ENCODE measurements around the gene BHMT2. TPM values are rescaled to one million over a fixed set of nuclear protein-coding genes. Genes with fewer than 3 reads are reported as not detected.
A peak's percentile ranks its signal among the peaks of the same experiment; 100 is the strongest.

Gene BHMT2
- total RNA-seq, 1 donor from 2014 or later, result not detected

DNA sequence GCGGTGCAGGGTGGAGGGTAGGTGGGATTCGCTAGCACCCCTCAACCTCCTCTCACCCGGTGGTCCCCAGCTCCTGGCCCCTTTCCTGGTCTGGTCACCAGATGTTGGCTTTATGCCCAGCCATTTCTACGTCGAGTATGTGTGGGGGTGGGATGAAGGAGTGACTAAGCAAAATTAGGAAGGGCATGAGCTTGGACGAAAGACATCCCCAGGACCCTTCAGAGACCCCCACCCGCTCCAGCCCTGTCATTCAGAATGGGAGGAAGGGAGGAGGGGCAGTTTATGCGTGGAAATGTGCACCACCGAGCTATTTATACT is 742 bp downstream of the BHMT2 start:
- Histone ChIP-seq H2AFZ (ENCODE audit: low read depth, low read length) (peak overlapping the region; percentile 64), H3K9ac (ENCODE audit: low read length) (no peak overlapping the region), H3K36me3 (ENCODE audit: insufficient read depth, low read length) (no peaks in the 10 kb centered on the region), H3K4me3 (ENCODE audit: insufficient read depth, low read depth, low read length) (no peak overlapping the region), H4K20me1 (ENCODE audit: insufficient read depth, low read length) (no peaks in the 10 kb centered on the region), H3K4me1 (ENCODE audit: insufficient read depth, low read length) (peaks cover 9% of the 10 kb centered on the region), H3K27ac (ENCODE audit: low read depth, low read length) (no peak overlapping the region), H3K4me2 (ENCODE audit: low read length) (peak overlapping the region; percentile 80), H3K27me3 (ENCODE audit: insufficient read depth, low read length) (no peaks in the 10 kb centered on the region), H3K79me2 (ENCODE audit: insufficient read depth, low read length) (no peaks in the 10 kb centered on the region), H3K9me3 (ENCODE audit: insufficient read depth, low read depth, low read length) (peaks cover 6% of the 10 kb centered on the region)
- Mint-ChIP-seq H3K9me3 (ENCODE audit: unreplicated experiment) (peaks cover 9% of the 10 kb centered on the region), H3K36me3 (ENCODE audit: low read depth, unreplicated experiment) (peaks cover 4% of the 10 kb centered on the region), H3K4me3 (ENCODE audit: unreplicated experiment) (no peak overlapping the region), H3K27ac (ENCODE audit: unreplicated experiment) (no peak overlapping the region), H3K4me1 (ENCODE audit: low read depth, unreplicated experiment) (peaks cover 8% of the 10 kb centered on the region), H3K27me3 (ENCODE audit: low read depth, unreplicated experiment) (no peaks in the 10 kb centered on the region)
- TF ChIP-seq, protein P1, sequence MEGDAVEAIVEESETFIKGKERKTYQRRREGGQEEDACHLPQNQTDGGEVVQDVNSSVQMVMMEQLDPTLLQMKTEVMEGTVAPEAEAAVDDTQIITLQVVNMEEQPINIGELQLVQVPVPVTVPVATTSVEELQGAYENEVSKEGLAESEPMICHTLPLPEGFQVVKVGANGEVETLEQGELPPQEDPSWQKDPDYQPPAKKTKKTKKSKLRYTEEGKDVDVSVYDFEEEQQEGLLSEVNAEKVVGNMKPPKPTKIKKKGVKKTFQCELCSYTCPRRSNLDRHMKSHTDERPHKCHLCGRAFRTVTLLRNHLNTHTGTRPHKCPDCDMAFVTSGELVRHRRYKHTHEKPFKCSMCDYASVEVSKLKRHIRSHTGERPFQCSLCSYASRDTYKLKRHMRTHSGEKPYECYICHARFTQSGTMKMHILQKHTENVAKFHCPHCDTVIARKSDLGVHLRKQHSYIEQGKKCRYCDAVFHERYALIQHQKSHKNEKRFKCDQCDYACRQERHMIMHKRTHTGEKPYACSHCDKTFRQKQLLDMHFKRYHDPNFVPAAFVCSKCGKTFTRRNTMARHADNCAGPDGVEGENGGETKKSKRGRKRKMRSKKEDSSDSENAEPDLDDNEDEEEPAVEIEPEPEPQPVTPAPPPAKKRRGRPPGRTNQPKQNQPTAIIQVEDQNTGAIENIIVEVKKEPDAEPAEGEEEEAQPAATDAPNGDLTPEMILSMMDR (IDR thresholded peaks at IDR 0.05; ENCODE audit: insufficient read depth, low read depth, low read length), result no peak
- no peak for FAIRE-seq
- DNase-seq (ENCODE audit: low read depth), result peak; percentile 27

DNA sequence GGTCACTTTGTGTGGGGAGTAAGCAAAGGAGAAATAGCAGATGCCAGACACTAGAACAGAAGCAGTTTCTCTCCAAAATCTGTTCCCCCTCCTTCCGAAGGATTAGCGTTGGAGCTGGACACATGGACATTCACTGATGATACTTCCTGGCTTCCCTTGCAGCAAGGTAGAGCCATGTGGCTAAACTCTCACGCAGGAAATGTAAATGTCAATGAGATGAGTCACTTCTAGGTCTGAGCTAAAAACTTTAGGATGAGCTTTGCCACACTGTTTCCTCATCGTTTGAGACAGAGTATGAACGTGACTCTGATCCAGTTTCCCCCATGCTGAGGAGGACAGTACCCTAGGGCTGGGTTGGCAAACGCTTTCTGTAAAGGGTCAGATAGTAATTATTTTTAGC is 5.1 kb downstream of the BHMT2 start:
- Histone ChIP-seq H2AFZ (ENCODE audit: low read depth, low read length) (no peak overlapping the region), H3K79me2 (ENCODE audit: insufficient read depth, low read length) (no peaks in the 10 kb centered on the region), H3K27me3 (ENCODE audit: insufficient read depth, low read length) (no peaks in the 10 kb centered on the region), H3K4me3 (ENCODE audit: insufficient read depth, low read depth, low read length) (no peak overlapping the region), H3K4me1 (ENCODE audit: insufficient read depth, low read length) (peaks cover 9% of the 10 kb centered on the region), H3K36me3 (ENCODE audit: insufficient read depth, low read length) (no peaks in the 10 kb centered on the region), H4K20me1 (ENCODE audit: insufficient read depth, low read length) (no peaks in the 10 kb centered on the region), H3K27ac (ENCODE audit: low read depth, low read length) (no peak overlapping the region), H3K4me2 (ENCODE audit: low read length) (no peak overlapping the region), H3K9ac (ENCODE audit: low read length) (no peak overlapping the region), H3K9me3 (ENCODE audit: insufficient read depth, low read depth, low read length) (peaks cover 6% of the 10 kb centered on the region)
- H3K9me3 Mint-ChIP-seq (ENCODE audit: unreplicated experiment), result peaks cover 12% of the 10 kb centered on the region
- no peak overlapping the region for H3K4me3 Mint-ChIP-seq (ENCODE audit: unreplicated experiment)
- peaks cover 19% of the 10 kb centered on the region for H3K4me1 Mint-ChIP-seq (ENCODE audit: low read depth, unreplicated experiment)
- TF ChIP-seq, protein P1 (IDR thresholded peaks at IDR 0.05; ENCODE audit: insufficient read depth, low read depth, low read length), result no peak
- no peak for TF ChIP-seq EZH2 (IDR thresholded peaks at IDR 0.05; ENCODE audit: insufficient read depth, low read length)
- H3K27ac Mint-ChIP-seq (ENCODE audit: unreplicated experiment), result peak overlapping the region; percentile 85
- H3K36me3 Mint-ChIP-seq (ENCODE audit: low read depth, unreplicated experiment), result peaks cover 4% of the 10 kb centered on the region
- DNase-seq (ENCODE audit: low read depth) (peak; percentile 49), FAIRE-seq (peak; percentile 20)
- no peaks in the 10 kb centered on the region for H3K27me3 Mint-ChIP-seq (ENCODE audit: low read depth, unreplicated experiment)

DNA sequence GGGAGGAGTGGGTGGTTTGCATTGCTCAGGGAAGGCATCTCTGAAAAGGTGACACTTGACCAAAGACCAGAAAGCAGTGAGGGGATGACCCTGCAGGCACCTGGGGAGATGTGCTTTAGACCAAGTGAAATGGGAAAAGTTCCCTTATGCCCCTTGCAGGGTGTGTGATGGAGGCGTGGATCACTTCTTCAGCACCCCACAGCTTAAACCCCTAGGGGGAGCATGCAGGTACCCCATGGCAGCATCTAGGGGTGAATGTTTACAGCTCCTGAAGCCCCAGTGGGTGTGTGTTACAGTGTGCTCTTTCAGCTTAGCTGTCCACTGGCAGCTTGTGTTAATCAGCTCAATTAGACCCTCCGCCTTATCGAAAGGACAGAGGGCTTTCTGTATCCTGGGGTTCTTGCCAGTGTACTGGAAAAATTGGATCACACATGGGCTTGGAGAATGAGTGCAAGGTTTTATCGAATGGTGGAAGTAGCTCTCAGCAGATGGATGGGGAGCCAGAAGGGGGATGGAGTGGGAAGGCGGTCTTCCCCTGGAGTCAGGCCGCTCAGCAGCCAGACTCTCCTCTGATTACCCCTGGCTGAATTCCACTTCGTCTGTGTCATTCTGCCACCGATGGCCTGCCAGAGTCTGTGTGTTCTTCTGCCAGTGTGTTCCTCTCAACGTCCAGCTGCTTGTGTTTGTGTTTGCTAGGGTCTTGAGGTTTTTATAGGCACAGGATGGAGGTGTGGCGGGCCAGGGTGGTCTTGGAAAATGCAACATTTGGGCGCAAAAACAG is 6.3 kb downstream of the BHMT2 start:
- peak overlapping the region; percentile 11 for H3K27ac Mint-ChIP-seq (ENCODE audit: unreplicated experiment)
- Histone ChIP-seq H3K79me2 (ENCODE audit: insufficient read depth, low read length) (no peaks in the 10 kb centered on the region), H3K27ac (ENCODE audit: low read depth, low read length) (no peak overlapping the region), H2AFZ (ENCODE audit: low read depth, low read length) (no peak overlapping the region), H3K4me1 (ENCODE audit: insufficient read depth, low read length) (no peaks in the 10 kb centered on the region), H3K4me2 (ENCODE audit: low read length) (no peak overlapping the region), H4K20me1 (ENCODE audit: insufficient read depth, low read length) (no peaks in the 10 kb centered on the region), H3K9ac (ENCODE audit: low read length) (no peak overlapping the region), H3K36me3 (ENCODE audit: insufficient read depth, low read length) (no peaks in the 10 kb centered on the region), H3K9me3 (ENCODE audit: insufficient read depth, low read depth, low read length) (peaks cover 6% of the 10 kb centered on the region), H3K27me3 (ENCODE audit: insufficient read depth, low read length) (no peaks in the 10 kb centered on the region), H3K4me3 (ENCODE audit: insufficient read depth, low read depth, low read length) (no peak overlapping the region)
- H3K27me3 Mint-ChIP-seq (ENCODE audit: low read depth, unreplicated experiment), result peaks cover 2% of the 10 kb centered on the region
- H3K4me1 Mint-ChIP-seq (ENCODE audit: low read depth, unreplicated experiment), result peaks cover 19% of the 10 kb centered on the region
- peaks cover 4% of the 10 kb centered on the region for H3K36me3 Mint-ChIP-seq (ENCODE audit: low read depth, unreplicated experiment)
- DNase-seq (ENCODE audit: low read depth) (no peak), FAIRE-seq (no peak)
- TF ChIP-seq, protein P1 (IDR thresholded peaks at IDR 0.05; ENCODE audit: insufficient read depth, low read depth, low read length), result no peak
- TF ChIP-seq EZH2 (IDR thresholded peaks at IDR 0.05; ENCODE audit: insufficient read depth, low read length), result no peak
- H3K4me3 Mint-ChIP-seq (ENCODE audit: unreplicated experiment), result no peak overlapping the region
- H3K9me3 Mint-ChIP-seq (ENCODE audit: unreplicated experiment), result peaks cover 14% of the 10 kb centered on the region

Measured in astrocyte (in vitro differentiated cells and primary cell).